HL-60 (cell line): ENCODE results near the gene ZFAND3.

Experiments
- DNase-seq, 2 experiments: peaks; one replicate each; pipeline ENCODE4 v3.0.0-alpha.2; 2010 to 2020; ENCODE audit warnings: low read depth in 1 of 2, low spot score in 1 of 2
- H3K27ac ChIP-seq: fragments of 250-450 bp; sonication (Bioruptor Pico); replicated peaks from 2 replicates; pipeline ENCODE4 v1.5.1; 2020; ENCODE audit warnings: mild to moderate bottlenecking, moderate library complexity
- H3K27me3 ChIP-seq: fragments of 250-450 bp; sonication (Bioruptor Pico); 2 replicates; pipeline ENCODE4 v1.5.1; 2021; ENCODE audit warnings: mild to moderate bottlenecking, moderate library complexity; ENCODE audit not compliant: insufficient read depth, poor library complexity, severe bottlenecking
- H3K4me3 ChIP-seq: replicated peaks from 2 replicates; pipeline ENCODE4 v1.5.1; 2011; ENCODE audit warnings: mild to moderate bottlenecking, control low read depth, low read length; ENCODE audit not compliant: insufficient read depth
- CTCF ChIP-seq: IDR thresholded peaks from one replicate; pipeline ENCODE4 v1.5.1; 2011; ENCODE audit warnings: low read length, control low read depth, inconsistent platforms; ENCODE audit not compliant: insufficient read depth
- GABPA ChIP-seq: IDR thresholded peaks from 2 replicates; pipeline ENCODE4 v1.6.1; 2012; ENCODE audit warnings: low read depth
- POLR2AphosphoS5 ChIP-seq: IDR thresholded peaks from 2 replicates; pipeline ENCODE4 v1.6.1; 2012; ENCODE audit warnings: low read depth
- REST ChIP-seq: IDR thresholded peaks from 2 replicates; pipeline ENCODE4 v1.6.1; 2012; ENCODE audit warnings: low read depth; ENCODE audit not compliant: insufficient replicate concordance
- SPI1 ChIP-seq: IDR thresholded peaks from 2 replicates; pipeline ENCODE4 v1.6.1; 2012; ENCODE audit warnings: low read depth, mild to moderate bottlenecking, borderline replicate concordance

ZFAND3 gene

GRCh38 chr6:38131527-38131965 lies 312.0 kb downstream of the ZFAND3 start:
- no peak for DNase-seq
- TF ChIP-seq POLR2AphosphoS5 (no peak), GABPA (no peak), CTCF (no peak), REST (no peak)
- Histone ChIP-seq H3K27ac (no peak overlapping the region), H3K4me3 (no peak overlapping the region), H3K27me3 (no peaks in the 10 kb centered on the region)

GRCh38 chr6:38133932-38134703 lies 314.6 kb downstream of the ZFAND3 start:
- Histone ChIP-seq H3K27me3 (no peaks in the 10 kb centered on the region), H3K27ac (no peak overlapping the region), H3K4me3 (no peak overlapping the region)
- 0 out of 2 replicates have a peak, but pooled peaks have one; percentile 28 for TF ChIP-seq SPI1
- TF ChIP-seq GABPA, result no peak
- no peak for DNase-seq

- Histone ChIP-seq H3K27ac (no peak overlapping the region), H3K27me3 (no peaks in the 10 kb centered on the region), H3K4me3 (no peak overlapping the region)
- DNase-seq, result no peak
- no peak for TF ChIP-seq REST
These were observed 315.2 kb downstream of the ZFAND3 start for GRCh38 chr6:38134704-38135088.

GRCh38 chr6:38136547-38136946 lies 317.0 kb downstream of the ZFAND3 start:
- Histone ChIP-seq H3K27ac (no peak overlapping the region), H3K4me3 (no peak overlapping the region), H3K27me3 (no peaks in the 10 kb centered on the region)
- no peak for DNase-seq
- no peak for TF ChIP-seq GABPA
- no peak for TF ChIP-seq CTCF
- no peak for TF ChIP-seq SPI1
- no peak for TF ChIP-seq POLR2AphosphoS5
- TF ChIP-seq REST, result no peak
